ENCODE results near the gene PLEKHG3. TPM values are rescaled to one million over a fixed set of nuclear protein-coding genes. Genes with fewer than 3 reads are reported as not detected.

PLEKHG3 gene
- total RNA-seq, 1 experiment from 2014 or later, result 34.0 TPM

GRCh38 chr14:64718762-64719161 lies 14.5 kb downstream of the PLEKHG3 start:
- no peak overlapping the region for H3K27ac ChIP-seq (ENCODE audit: low read length)
- peaks cover 42% of the 10 kb centered on the region for H3K4me1 ChIP-seq (ENCODE audit: control insufficient read depth, insufficient read depth, low read length)
- ChIA-PET CTCF (no interaction called here), POLR2A (no interaction called here)
- intact Hi-C loops (cut with micrococcal nuclease; ENCODE audit: unreplicated experiment) (no loop called here), in situ Hi-C loops (cut with HindIII; ENCODE audit: low pct_unique_long_range_greater_than_20kb, low sequenced_read_pairs) (no loop called here)
- DNase-seq (ENCODE audit: low read depth, low spot score), result no peak
- no peak overlapping the region for H3K4me3 ChIP-seq (ENCODE audit: low read depth in 2 of 2, low read length in 2 of 2)
- no peaks in the 10 kb centered on the region for H3K36me3 ChIP-seq (ENCODE audit: control insufficient read depth, insufficient read depth, low read length)
- no peaks in the 10 kb centered on the region for H3K9me3 ChIP-seq (ENCODE audit: control insufficient read depth, insufficient read depth, low read depth, low read length)
- ATAC-seq, result no peak
- no TSS peak for BruUV-seq (replicated peaks)
- no peak for TF ChIP-seq SIN3A (IDR thresholded peaks at IDR 0.05; ENCODE audit: borderline replicate concordance, insufficient read depth, low read depth, low read length)
- no peak for TF ChIP-seq TCF7L2 (IDR thresholded peaks at IDR 0.05; ENCODE audit: low read depth, low read length)
- no peak for TF ChIP-seq POLR2AphosphoS5 (IDR thresholded peaks at IDR 0.05; ENCODE audit: low read depth, low read length)
- no peak for TF ChIP-seq REST (IDR thresholded peaks at IDR 0.05; ENCODE audit: insufficient read depth in 1 of 2, low read depth in 2 of 2, low read length in 1 of 2)
- no peak for TF ChIP-seq CTCF (IDR thresholded peaks at IDR 0.05)
- H3K27me3 ChIP-seq (ENCODE audit: control insufficient read depth, insufficient read depth, low read length), result no peaks in the 10 kb centered on the region

GRCh38 chr14:64719601-64720000 lies 15.4 kb downstream of the PLEKHG3 start:
- no peak for ATAC-seq
- POLR2A ChIA-PET, result no interaction called here
- CTCF ChIA-PET, result no interaction called here
- Histone ChIP-seq H3K36me3 (ENCODE audit: control insufficient read depth, insufficient read depth, low read length) (no peaks in the 10 kb centered on the region), H3K9me3 (ENCODE audit: control insufficient read depth, insufficient read depth, low read depth, low read length) (no peaks in the 10 kb centered on the region), H3K4me3 (ENCODE audit: low read depth in 2 of 2, low read length in 2 of 2) (no peak overlapping the region), H3K4me1 (ENCODE audit: control insufficient read depth, insufficient read depth, low read length) (peaks cover 46% of the 10 kb centered on the region), H3K27me3 (ENCODE audit: control insufficient read depth, insufficient read depth, low read length) (no peaks in the 10 kb centered on the region), H3K27ac (ENCODE audit: low read length) (no peak overlapping the region; the same call in 1 of the 2 replicates)
- DNase-seq (ENCODE audit: low read depth, low spot score), result no peak
- intact Hi-C loops (cut with micrococcal nuclease; ENCODE audit: unreplicated experiment), result no loop called here
- no TSS peak for BruUV-seq (replicated peaks)
- no peak for TF ChIP-seq CTCF (IDR thresholded peaks at IDR 0.05)
- no peak for TF ChIP-seq REST (IDR thresholded peaks at IDR 0.05; ENCODE audit: insufficient read depth in 1 of 2, low read depth in 2 of 2, low read length in 1 of 2)
- no peak for TF ChIP-seq POLR2AphosphoS5 (IDR thresholded peaks at IDR 0.05; ENCODE audit: low read depth, low read length)
- TF ChIP-seq SIN3A (IDR thresholded peaks at IDR 0.05; ENCODE audit: borderline replicate concordance, insufficient read depth, low read depth, low read length), result no peak
- no peak for TF ChIP-seq TCF7L2 (IDR thresholded peaks at IDR 0.05; ENCODE audit: low read depth, low read length)
- in situ Hi-C loops (cut with HindIII; ENCODE audit: low pct_unique_long_range_greater_than_20kb, low sequenced_read_pairs), result no loop called here
